Breast epithelium (tissue), 4 donors: Measurements from ENCODE around the gene SYNRG. TPM values are rescaled to one million over a fixed set of nuclear protein-coding genes. Genes with fewer than 3 reads are reported as not detected.

Experiments used
- DNase-seq, 2 donors: peaks; one replicate each; pipeline ENCODE4 v3.0.0-alpha.2; 2019; ENCODE audit warnings: low spot score in 2 of 2
- H3K27ac ChIP-seq, 2 donors: fragments of 200-600 bp; sonication (generic) in 1 of 2; one replicate each; pipeline ENCODE4 v1.5.1; 2016 to 2019; ENCODE audit warnings: mild to moderate bottlenecking in 1 of 2
- H3K27me3 ChIP-seq, 2 donors: fragments of 200-600 bp; sonication (generic) in 1 of 2; one replicate each; pipeline versions ENCODE4 v1.5.1 to v1.6.0; 2017 to 2019; ENCODE audit warnings: control low read depth in 1 of 2, mild to moderate bottlenecking in 1 of 2
- H3K36me3 ChIP-seq: fragments of 200-600 bp; one replicate; pipeline ENCODE4 v1.5.1; 2019
- H3K4me1 ChIP-seq, 2 donors: fragments of 200-600 bp; sonication (generic); one replicate each; pipeline ENCODE4 v1.5.1; 2016 to 2019; ENCODE audit warnings: control low read depth in 1 of 2
- H3K4me3 ChIP-seq, 3 donors: fragments of 200-600 bp; sonication (generic); 1 replicate in 2 of 3; 2 replicates in 1 of 3; pipeline ENCODE4 v1.5.1; 2016 to 2019; ENCODE audit warnings: mild to moderate bottlenecking in 3 of 3, moderate library complexity in 2 of 3
- H3K9me3 ChIP-seq, 2 donors: fragments of 200-600 bp; sonication (generic) in 1 of 2; one replicate each; pipeline ENCODE4 v1.5.1; 2016 to 2019; ENCODE audit warnings: control low read depth in 1 of 2
- POLR2A ChIP-seq: fragments of 450-650 bp; IDR thresholded peaks from one replicate; pipeline ENCODE4 v1.6.1; 2016; ENCODE audit warnings: antibody characterized with exemption, mild to moderate bottlenecking, moderate library complexity
- POLR2AphosphoS5 ChIP-seq, 3 donors: sonication (generic); formaldehyde crosslinking; IDR thresholded peaks; one replicate each; pipeline ENCODE4 v1.6.1; 2017; ENCODE audit warnings: antibody characterized with exemption in 3 of 3
- intact Hi-C: fragments of 100-400 bp; cut with DNase I; formaldehyde crosslinking; loops from one replicate; pipeline ENCODE4 v1.15.1; 2023; ENCODE audit warnings: low total_unique reads
- total RNA-seq, 3 donors: library from RNA; depleted of rRNA; stranded (reverse); fragments of >200 nt; gene quantifications; one replicate each; pipeline ENCODE4 v1.1.0, GENCODE V29; 2016
- TF ChIP-seq, protein P1 (sequence below), 3 donors: fragments of 450-650 bp; IDR thresholded peaks; one replicate each; pipeline ENCODE4 v1.5.1; 2016 to 2017; ENCODE audit warnings: antibody characterized with exemption in 3 of 3, mild to moderate bottlenecking in 3 of 3, moderate library complexity in 3 of 3

The SYNRG gene
- total RNA-seq, 3 donors from 2014 or later, result 20.2 to 38.2 (median 34.4) TPM

- Histone ChIP-seq H3K4me3 (no peak overlapping the region), H3K4me1 (no peaks in the 10 kb centered on the region), H3K27ac (no peak overlapping the region), H3K27me3 (no peaks in the 10 kb centered on the region), H3K36me3 (peaks cover 15% of the 10 kb centered on the region), H3K9me3 (no peaks in the 10 kb centered on the region)
- TF ChIP-seq POLR2A (no peak), POLR2AphosphoS5 (IDR thresholded peaks at IDR 0.05) (no peak)
- TF ChIP-seq, protein P1, sequence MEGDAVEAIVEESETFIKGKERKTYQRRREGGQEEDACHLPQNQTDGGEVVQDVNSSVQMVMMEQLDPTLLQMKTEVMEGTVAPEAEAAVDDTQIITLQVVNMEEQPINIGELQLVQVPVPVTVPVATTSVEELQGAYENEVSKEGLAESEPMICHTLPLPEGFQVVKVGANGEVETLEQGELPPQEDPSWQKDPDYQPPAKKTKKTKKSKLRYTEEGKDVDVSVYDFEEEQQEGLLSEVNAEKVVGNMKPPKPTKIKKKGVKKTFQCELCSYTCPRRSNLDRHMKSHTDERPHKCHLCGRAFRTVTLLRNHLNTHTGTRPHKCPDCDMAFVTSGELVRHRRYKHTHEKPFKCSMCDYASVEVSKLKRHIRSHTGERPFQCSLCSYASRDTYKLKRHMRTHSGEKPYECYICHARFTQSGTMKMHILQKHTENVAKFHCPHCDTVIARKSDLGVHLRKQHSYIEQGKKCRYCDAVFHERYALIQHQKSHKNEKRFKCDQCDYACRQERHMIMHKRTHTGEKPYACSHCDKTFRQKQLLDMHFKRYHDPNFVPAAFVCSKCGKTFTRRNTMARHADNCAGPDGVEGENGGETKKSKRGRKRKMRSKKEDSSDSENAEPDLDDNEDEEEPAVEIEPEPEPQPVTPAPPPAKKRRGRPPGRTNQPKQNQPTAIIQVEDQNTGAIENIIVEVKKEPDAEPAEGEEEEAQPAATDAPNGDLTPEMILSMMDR (IDR thresholded peaks at IDR 0.05), result no peak
- DNase-seq, result no peak
- intact Hi-C loops, result no loop called here
Measured at GRCh38 chr17:37532756-37533155, 76.5 kb downstream of the SYNRG start.

GRCh38 chr17:37530420-37530819 lies 78.8 kb downstream of the SYNRG start:
- H3K36me3 ChIP-seq, result no peaks in the 10 kb centered on the region
- H3K27me3 ChIP-seq, result no peaks in the 10 kb centered on the region
- no peak overlapping the region for H3K27ac ChIP-seq
- TF ChIP-seq, protein P1 (IDR thresholded peaks at IDR 0.05), result no peak
- intact Hi-C loops, result no loop called here
- H3K9me3 ChIP-seq, result no peaks in the 10 kb centered on the region
- no peak overlapping the region for H3K4me3 ChIP-seq
- DNase-seq, result no peak
- H3K4me1 ChIP-seq, result no peaks in the 10 kb centered on the region

GRCh38 chr17:37527249-37527851 lies 81.9 kb downstream of the SYNRG start:
- intact Hi-C loops, result no loop called here
- no peak overlapping the region for H3K4me3 ChIP-seq
- no peaks in the 10 kb centered on the region for H3K9me3 ChIP-seq
- TF ChIP-seq, protein P1 (IDR thresholded peaks at IDR 0.05), result peak in 2 of 3 donors; percentile 54 to 57
- no peak for TF ChIP-seq POLR2AphosphoS5 (IDR thresholded peaks at IDR 0.05)
- no peak for DNase-seq
- H3K27ac ChIP-seq, result no peak overlapping the region
- no peaks in the 10 kb centered on the region for H3K27me3 ChIP-seq
- no peaks in the 10 kb centered on the region for H3K36me3 ChIP-seq
- H3K4me1 ChIP-seq, result no peaks in the 10 kb centered on the region

GRCh38 chr17:37523715-37524219 lies 85.5 kb downstream of the SYNRG start:
- Histone ChIP-seq H3K9me3 (no peaks in the 10 kb centered on the region), H3K36me3 (no peaks in the 10 kb centered on the region), H3K4me1 (no peaks in the 10 kb centered on the region), H3K4me3 (no peak overlapping the region), H3K27me3 (no peaks in the 10 kb centered on the region), H3K27ac (no peak overlapping the region)
- intact Hi-C loops, result no loop called here
- no peak for DNase-seq
- TF ChIP-seq POLR2AphosphoS5 (IDR thresholded peaks at IDR 0.05), result no peak
- no peak for TF ChIP-seq POLR2A

DNA sequence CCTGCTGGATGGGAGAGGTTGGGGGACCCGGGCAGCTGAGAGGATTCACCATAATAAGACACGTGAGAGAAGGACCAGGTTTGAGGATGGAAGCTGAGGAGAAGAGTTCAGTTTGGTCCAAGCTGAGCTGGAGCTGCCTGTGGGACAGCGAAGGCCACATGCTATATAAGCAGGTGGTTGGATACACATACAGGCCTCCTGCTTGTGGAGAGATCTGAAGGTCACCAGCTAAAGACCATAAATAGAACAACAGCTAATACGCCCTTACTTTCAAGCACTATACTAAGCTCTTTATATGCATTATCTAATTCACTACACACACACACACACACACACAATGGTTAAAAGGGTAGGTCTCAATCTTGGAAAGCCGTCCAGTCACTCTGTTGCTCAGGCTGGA lies 87.4 kb downstream of the SYNRG start:
- no peak overlapping the region for H3K27ac ChIP-seq
- no peaks in the 10 kb centered on the region for H3K36me3 ChIP-seq
- TF ChIP-seq POLR2A (no peak), POLR2AphosphoS5 (IDR thresholded peaks at IDR 0.05) (no peak)
- no peak overlapping the region for H3K4me3 ChIP-seq
- intact Hi-C loops, result no loop called here
- DNase-seq, result no peak
- H3K27me3 ChIP-seq, result no peaks in the 10 kb centered on the region
- H3K9me3 ChIP-seq, result no peaks in the 10 kb centered on the region
- H3K4me1 ChIP-seq, result no peaks in the 10 kb centered on the region

DNA sequence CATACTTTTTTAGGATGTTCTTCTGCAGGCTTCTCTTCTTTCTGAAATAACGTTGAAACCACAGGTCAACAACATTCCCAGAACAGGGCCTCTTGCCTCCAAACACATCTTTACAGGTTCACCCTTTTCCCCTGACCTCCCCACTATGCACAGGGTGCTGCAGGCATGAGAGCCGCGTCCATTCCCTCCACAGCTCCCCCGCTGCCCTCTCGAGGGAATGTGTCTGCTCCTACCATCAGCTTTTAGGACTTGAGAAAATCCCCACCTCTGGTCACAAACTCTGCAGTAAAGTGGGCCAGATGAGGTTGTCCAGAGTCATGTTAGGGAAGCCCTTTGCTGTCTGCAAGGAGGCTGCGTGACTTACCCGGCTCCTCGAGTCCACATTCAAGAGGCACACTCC lies 89.0 kb downstream of the SYNRG start:
- H3K4me1 ChIP-seq, result no peaks in the 10 kb centered on the region
- DNase-seq, result no peak
- intact Hi-C loops, result no loop called here
- H3K9me3 ChIP-seq, result no peaks in the 10 kb centered on the region
- H3K27ac ChIP-seq, result no peak overlapping the region
- H3K27me3 ChIP-seq, result no peaks in the 10 kb centered on the region
- TF ChIP-seq, protein P1 (IDR thresholded peaks at IDR 0.05), result no peak
- TF ChIP-seq POLR2AphosphoS5 (IDR thresholded peaks at IDR 0.05) (no peak), POLR2A (no peak)
- H3K36me3 ChIP-seq, result no peaks in the 10 kb centered on the region
- no peak overlapping the region for H3K4me3 ChIP-seq
